Activated CD4-positive, alpha-beta T cell treated with anti-CD3 and anti-CD28 coated beads for 4 hours (primary cell): ENCODE measurements around the gene TMEM135.
"Not testable (repeated sequence)": the region's sequence is repeated elsewhere in the genome, so short reads cannot be mapped to it uniquely, and the experiment has no call there.

Source experiments
- DNase-seq, 2 donors: peaks; one replicate each; pipeline ENCODE4 v3.0.0-alpha.2; 2020

Gene TMEM135

DNA sequence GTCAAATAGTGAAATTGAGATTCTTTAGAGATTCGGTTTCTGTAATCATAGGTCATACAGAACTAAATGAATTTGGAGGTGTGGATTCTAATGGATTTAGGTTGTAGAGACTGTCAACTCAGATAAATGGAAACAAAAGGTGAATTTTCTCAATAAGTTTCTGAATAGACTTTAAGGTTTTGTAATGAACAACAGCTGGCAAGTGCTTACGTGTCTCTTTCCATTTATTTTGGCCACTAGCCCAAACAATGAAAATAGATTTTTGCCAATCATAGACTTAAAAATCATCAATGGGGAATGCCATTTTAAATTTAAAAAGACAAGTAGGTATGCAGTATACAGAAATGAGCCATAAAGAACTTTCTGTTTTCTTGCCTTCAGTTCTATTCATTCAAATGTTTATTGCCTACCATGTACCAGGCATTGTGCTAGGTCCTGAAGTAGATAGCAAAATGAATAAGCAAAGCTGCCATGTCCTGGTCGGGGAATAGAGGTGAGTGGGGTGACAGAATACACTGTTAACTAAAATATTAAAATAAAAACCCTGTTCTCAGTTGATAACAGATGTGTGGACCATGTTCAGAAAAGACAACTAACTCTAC is 16.9 kb upstream of the TMEM135 start:
- no peak for DNase-seq

DNA sequence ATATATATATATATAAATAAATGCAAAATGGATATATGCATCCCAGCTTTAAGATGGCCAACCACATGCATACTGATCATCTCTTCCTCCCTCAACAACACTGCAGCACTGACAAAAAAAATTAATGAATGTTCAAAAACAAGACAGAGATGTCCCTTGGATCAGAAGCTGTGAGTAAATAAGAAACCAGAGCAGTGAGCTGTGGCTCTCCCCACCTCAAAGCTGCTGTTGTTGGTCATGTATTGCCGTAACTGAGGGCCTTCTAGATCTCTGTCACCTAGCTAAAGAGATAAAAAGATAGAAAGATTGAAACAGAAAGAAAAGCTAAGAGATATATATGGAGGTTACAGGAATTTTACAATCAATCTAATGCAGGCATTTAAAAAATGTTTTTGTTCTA is 15.5 kb upstream of the TMEM135 start:
- DNase-seq = no peak

DNA sequence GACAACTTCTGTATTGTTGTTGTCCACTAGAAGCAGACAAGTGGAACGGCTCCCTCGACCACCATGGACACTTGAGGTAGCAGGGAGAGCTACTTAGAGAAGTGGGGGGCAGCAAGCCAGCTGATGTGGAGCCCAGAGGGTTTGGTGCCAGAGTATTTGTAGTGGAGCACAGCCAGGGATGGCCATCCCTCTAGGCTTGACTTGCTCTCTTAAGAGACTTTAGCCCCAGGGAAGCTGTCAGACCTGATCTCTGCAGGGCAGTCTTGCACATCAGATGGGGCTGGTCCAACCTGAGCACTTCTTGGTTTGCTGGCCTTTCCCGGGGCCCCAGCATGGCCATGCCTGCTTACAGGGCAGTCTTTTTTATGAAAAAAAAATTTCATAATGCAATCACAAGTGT is 15.0 kb upstream of the TMEM135 start:
- DNase-seq = no peak

DNA sequence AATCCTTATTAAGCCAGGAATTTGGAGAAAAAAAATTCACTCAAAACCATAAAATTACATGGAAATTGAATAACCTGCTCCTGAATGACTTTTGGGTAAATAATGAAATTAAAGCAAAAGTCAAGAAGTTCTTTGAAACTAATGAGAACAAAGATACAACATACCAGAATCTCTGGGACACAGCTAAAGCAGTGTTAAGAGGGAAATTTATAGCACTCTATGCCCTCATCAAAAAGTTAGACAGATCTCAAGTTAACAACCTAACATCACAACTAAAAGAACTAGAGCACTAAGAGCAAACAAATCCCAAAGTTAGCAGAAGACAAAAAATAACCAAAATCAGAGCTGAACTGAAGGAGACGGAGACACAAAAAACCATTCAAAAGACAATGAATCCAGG is 11.3 kb upstream of the TMEM135 start:
- not testable (repeated sequence) for DNase-seq

DNA sequence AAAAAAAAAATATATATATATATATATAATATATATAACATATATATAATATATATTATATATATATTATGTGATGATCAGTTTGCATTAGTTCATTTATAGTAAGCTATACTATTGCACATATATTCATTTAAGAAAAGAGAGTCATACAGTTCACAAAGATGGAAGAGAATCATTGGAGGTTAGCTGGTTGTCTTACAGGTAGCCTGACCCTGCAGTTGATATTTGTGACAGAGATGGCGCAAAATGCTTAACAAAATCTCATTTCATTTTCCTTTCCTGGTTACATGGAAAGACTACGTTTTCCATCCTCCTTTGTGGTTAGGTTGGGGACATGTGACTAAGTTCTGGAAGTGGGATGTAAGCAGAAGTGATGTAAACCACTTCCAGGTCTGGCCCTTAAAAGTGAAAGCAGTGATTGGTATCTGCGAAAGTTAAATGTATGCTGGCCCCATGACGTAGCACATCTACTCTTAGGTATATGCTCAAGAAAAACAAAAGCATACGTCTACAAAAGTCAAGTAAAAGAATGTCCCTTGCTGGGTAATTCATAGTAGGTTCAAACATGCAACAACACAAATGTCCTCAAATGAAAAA is 7.2 kb upstream of the TMEM135 start:
- DNase-seq = no peak

DNA sequence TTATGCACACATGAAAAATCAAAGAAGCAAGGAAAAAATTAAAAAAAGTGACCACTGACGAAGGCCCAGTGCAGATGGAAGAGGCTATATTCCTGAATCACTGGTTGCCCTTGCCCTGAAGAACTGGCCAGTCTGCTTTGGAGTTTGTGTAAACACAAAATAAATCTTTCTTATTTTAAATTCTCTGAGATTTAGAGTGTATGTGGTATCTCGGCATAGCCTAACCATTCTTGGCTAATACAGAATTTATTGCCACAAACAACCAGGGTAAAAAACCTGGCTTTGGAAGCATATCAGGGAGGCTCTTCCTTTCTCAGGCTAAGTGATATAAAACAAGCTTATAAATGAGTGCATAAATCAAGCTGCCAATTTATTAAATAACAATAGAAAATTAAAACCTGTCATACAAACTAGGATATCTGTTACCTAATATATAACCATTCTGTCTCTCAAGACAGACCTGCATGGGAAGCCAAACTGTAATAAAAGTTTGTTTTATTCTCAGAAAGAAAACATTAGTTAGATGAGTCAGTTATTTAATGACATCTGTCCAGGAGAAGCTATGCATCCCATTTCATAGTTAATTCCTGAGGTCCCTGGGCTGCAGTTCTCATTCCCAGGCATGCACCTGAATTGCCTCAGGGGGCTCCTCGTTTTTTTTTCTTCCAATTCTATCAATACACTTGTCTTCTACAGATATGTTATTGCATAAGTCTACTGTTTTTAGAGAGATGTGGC is 6.1 kb upstream of the TMEM135 start:
- no peak for DNase-seq

DNA sequence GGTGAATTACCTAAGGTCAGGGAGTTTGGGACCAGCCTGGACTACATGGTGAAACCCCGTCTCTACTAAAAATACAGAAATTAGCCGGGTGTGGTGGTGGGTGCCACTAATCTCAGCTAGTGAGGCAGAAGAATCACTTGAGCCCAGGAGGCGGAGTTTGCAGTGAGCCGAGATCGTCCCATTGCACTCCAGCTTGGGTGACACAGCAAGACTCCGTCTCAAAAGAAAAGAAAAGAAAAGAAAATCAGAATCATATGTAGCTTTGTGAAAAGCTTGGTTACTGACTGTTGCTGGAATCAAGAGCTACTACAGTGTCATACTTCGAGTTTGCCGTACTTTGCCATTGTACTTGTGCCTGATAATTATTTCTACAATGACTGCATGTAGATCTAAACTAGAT is 4.2 kb upstream of the TMEM135 start:
- no peak for DNase-seq

DNA sequence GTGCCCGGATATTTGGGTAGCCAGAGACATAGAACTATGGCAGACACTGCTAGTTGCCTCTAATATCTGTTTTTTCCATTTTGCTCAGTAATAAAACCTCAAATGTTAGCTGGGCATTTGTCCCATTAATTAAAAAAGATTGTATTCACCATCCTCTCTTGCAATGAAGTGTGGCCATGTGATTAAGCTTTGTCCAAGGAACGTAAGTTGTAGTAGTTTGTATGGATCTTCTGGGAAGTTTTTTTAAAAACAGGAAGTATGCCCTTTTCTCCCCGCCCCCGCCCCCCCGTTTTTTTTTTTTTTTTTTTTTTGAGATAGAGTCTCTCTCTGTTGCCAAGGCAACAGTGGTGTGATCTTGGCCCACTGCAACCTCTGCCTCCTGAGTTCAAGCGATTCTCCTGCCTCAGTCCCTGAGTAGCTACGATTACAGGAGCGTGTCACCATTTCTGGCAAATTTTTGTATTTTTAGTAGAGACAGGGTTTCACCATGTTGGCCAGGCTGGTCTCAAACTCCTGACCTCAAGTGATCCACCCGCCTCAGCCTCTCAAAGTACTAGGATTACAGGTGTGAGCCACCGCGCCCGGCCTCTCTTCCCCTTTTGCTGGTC is 1.7 kb upstream of the TMEM135 start:
- DNase-seq = no peak

DNA sequence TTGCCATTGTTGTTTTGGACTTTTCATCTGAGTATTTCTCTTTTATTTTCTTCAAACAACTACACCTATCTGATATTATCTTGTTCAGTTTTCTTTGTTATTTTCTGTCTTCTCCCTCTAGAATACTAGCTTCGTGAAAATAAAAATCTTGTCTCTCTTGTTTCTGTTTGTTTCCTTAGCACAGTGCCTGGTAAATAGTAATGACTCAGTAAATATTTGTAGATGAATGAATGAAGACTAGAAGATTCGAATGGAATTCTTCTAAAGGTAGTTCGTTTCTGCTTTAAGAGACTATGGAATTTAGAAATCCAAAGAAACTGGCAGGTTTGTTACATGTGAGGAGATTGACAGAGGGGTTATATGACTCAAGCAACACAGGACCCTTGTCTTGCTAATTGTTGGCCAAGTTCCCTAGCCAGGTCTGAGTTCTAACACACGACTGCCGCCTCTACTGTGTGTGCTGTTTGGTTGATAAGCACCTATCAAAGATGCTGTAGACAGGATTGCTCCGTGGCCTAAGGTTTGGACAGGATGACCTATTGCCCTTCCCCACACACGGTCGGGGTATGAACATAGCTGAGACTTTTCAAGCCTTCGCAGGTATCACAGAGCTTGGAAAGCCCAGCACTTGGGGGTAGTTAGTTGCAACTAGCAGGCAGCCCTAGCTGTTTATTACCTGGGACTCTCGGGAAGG is 831 bp upstream of the TMEM135 start:
- DNase-seq = peak in 1 of 2 donors; percentile 1

DNA sequence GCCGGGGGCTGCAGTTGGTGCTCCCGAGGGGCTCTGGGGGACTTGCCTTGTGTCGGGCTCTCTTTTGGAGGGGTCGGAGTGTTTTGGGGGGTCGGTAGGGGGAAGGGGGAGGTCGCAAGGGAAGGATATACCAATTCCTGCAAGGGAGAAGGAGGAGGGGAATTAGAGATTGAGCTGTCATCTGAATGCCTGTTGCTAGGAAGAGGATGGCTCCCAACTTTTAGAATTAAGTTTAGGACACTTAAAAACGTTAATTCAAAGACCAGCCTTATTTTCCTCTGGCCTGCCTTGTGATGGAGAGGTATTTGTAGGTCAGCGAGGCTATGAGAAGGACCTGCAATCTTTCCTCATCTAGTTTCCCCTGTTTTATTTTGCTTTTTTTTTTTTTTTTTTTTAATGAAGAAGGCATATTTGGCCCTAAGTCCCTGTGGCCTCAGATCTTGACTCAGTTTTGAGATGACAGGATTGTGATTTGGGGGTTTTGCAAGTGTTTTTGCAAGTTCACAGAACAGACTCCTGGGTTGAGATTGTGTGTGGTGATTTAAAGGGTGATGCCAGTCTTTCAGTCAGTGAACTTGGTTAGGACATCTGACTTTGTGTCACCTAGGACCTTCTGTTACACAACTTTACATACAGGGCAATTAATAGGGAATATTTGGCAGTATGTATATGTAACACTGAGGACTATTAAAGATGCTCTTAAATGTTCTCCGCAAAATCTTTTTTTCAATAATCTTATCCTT is 672 bp downstream of the TMEM135 start:
- no peak for DNase-seq

DNA sequence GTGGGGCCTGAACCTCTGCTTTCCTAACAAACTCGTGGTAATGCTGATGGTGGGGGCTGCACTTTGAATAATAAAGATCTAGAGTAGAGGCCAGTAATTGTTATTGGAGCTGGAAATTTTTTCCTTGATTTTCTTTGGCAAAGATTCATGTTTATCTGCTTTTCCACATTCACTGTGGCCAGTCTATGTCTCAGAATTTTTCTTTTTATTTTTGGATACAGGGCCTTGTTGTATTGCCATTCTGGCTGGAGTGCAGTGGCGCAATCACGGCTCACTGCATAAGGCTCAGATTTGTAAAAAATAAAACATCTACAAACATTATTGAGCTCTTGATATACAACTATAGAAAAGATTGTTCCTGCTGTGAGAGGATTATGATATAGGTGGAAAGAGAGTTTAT is 1.6 kb downstream of the TMEM135 start:
- DNase-seq = no peak

DNA sequence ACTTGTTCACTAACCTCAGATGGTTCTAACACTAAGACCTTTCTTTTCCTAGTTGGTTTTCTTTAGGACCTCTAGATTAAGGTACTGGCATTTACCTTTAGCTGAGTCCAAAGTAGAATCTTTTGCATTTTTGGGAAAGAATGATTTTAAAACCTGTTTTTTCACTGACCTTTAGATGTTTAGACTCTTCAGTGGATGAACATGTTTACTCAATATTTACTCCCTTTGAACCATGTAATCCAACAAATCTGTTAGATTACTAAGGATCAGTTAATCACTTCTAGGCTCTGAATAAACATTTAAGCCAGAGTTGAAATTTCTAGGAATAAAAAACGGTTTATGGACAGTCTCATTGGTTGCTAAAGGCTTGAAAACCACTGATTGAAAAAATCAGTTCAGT is 6.2 kb downstream of the TMEM135 start:
- DNase-seq = no peak

DNA sequence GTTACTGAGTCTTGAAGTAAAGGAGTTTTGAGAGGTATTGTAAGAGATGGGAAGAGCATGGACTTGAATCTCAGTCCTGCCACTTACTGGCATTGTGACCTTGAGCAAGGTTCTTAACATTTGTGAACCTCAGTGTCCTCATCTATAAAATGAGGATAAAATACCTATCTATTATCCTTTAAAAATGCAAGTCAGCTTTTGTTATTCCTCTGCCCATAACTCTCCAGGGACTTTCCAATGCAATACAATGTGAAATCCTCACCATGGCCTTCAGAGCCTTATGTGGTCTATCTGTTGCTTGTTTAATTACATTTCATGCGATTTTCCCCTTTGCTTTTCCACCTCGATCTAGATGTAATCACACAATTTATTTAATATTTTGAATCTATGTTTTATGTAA is 9.1 kb downstream of the TMEM135 start:
- DNase-seq = no peak

DNA sequence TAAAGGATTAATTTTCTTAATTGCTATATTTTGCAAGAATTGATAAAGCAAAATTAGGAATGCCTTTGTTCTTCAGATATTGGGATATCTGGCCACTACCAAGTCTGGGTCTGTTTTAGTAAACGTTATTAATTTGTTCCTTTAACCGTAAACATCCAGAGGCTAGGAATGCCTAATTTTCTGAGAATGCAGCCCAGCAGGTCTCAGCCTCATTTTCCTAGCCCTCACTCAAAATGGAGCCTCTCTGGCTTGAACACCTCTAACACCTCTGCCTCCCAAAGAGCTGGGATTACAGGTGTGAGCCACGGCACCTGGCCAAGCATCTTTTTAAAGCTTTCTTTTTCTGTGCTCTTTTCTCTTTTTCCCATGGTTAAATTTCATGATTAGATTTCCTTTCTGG is 18.4 kb downstream of the TMEM135 start:
- no peak for DNase-seq

DNA sequence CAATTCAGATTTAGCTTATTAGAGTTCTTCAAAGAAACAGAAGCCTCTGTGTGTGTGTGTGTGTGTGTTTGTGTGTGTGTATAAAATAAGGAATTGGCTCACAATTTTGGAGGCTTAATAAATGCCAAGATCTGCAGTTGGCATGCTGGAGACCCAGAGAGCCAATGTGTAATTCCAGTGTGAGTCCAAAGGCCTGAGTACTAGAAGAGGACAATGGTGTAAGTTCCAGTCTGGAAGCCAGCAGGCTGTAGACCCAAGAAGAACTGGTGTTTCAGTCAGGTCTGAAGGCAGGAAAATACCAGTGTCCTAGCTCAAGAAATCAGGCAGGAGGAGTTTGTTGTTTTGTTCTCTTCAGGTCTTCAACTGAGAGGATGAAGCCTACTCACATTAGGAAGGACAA is 20.0 kb downstream of the TMEM135 start:
- no peak for DNase-seq

DNA sequence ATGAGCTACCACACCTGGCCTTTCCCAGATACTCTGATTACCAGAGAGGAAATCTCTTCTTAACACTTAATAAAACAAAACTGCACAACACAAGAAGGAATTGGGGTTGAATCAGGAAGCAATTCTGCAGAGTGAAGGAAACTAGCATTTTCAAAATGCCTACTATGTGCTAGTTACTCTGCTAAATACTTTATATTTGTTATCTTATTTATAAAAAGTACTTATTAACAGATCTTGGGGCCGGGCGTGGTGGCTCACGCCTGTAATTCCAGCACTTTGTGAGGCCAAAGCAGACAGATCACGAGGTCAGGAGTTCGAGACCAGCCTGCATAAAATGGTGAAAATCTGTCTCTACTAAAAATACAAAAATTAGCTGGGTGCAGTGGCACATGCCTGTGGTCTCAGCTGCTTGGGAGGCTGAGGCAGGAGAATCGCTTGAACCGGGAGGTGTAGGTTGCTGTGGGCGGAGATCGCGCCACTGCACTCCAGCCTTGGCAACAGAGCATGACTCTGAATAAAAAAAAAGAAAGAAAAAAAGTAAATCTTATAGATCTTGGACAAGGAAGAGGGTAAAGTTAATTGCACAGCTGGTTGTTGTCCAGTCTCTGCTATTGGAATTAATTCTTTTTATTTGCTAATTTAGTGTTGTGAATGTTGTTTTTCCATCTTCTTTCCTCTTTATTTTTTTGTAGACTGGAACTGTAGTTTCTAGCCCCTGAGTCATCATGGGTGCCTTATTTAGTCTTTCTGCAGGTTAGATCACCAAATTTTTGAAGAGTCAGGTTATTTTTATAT is 22.1 kb downstream of the TMEM135 start:
- no peak for DNase-seq

DNA sequence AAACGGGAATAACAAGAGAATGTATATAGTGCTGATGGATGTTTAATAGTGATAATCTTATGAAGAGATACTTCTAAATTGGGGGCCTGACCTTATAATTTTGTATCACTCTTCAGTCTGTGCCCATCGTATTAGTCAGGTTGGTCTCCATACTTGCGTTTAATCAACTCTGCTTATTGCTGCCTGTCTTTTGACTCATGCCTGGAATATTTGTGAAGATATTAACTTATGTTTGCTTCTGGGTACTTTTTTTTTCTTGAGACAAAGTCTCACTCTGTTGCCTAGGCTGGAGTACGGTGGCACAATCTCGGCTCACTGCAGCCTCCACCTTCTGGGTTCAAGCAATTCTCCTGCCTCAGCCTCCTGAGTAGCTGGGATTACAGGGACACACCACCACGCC is 24.0 kb downstream of the TMEM135 start:
- no peak for DNase-seq

DNA sequence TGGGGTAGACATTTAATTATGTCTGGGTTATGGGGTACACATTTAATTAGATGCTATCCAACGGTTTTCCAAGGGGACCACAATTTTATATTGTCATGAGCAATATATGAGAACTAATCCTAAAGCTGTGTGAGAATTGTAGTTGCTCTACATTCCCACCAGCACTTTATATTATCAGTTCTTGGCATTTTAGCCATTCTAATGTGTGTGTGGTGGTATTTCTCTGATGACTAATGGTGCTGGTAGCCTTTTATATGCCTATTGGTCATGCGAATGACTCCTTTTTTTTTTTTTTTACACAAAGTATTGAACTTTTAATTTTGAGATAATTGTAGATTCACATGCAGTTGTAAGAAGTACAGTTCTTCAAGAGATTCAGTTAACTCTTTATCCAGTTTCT is 26.2 kb downstream of the TMEM135 start:
- DNase-seq = no peak

DNA sequence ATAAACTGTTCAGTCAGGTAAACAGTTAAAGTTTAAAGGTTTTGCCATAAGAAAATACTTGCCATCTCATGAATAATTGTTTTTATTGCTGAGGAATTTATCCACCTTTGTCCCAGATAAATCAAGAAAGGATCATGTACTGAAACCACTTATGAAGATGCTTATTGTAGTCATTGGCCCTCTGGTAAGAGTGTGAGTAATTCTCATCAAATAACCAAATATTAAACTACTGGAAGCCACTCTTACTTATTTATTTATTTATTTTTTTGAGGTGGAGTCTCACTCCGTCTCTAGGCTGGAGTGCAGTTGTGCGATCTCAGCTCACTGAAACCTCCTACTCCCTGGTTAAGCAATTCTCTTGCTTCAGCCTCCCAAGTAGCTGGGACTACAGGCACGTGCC is 35.1 kb downstream of the TMEM135 start:
- no peak for DNase-seq

DNA sequence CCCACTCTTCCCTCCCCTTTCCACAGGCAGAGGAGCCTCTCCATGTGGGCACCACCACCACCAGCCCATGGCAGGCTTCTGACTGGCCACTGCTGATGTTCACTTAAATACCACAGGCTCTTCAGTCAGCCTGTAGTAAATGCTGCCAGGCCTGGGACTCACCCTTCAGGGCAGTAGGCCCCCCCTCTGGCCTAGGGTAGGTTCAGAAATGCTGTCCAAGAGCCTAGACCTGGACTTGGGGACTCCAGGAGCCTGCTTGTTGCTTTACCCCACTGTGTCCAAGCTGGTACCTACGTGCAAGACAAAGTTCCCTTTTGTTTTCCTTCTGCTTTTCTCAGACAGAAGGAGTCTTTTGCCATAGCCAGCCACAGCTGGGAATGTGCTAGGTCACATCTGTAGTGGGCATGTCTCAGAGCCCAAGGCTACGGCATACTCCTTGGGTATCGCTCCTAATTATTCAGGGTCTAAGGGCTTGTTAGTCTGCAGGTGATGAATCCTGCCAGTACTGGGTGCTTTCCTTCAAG is 38.6 kb downstream of the TMEM135 start:
- no peak for DNase-seq

DNA sequence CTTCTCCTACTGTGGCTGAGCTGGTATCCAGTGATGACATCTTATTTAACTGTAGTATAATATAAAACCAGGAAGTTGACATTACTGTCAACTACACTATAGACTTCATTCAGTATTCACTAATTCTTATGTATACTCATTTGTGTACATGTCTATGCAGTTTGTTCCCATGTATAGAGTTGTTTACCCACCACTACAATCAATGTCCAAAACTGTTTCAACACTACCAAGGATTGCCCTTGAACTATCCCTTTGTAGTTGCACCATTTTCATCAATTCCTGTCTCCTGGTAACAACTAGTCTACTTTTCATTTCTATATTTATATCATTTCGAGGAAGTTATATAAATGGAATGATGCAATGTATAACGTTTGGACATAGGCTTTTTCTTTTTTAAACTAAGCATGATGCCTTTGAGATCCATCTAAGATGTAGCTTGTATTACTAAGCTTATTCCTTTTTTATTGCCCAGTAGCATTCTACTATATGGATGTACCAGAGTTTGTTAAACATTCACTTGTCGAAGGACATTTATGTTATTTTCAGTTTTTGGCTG is 39.2 kb downstream of the TMEM135 start:
- DNase-seq = no peak
